Epithelial cell of prostate (primary cell): ENCODE measurements around the gene UBE2H.
"Not testable (repeated sequence)": the region's sequence is repeated elsewhere in the genome, so short reads cannot be mapped to it uniquely, and the experiment has no call there.

Source experiments
- DNase-seq: peaks from one replicate; pipeline ENCODE4 v3.0.0-alpha.2; 2011; ENCODE audit warnings: low read depth, low spot score
- H3K27ac ChIP-seq: fragments of 450-650 bp; 2 replicates; pipeline ENCODE4 v1.5.1; 2017; ENCODE audit warnings: mild to moderate bottlenecking

The UBE2H gene

GRCh38 chr7:129952653-129953560 lies at the start of gene UBE2H:
Gene UBE2H, minus strand, starts transcription at chr7:129952960. Its CDS starts 405 bp downstream, at chr7:129952555.
- peak within 1 kb of the TSS; percentile 96 for H3K27ac ChIP-seq

GRCh38 chr7:129998446-129998845 lies 45.7 kb upstream of the UBE2H start:
- no peak overlapping the region for H3K27ac ChIP-seq
- DNase-seq = no peak

More at GRCh38 chr7:129952653-129953560, at the start of gene UBE2H:
- peak; percentile 66 for DNase-seq

GRCh38 chr7:129997285-129997684 lies 44.5 kb upstream of the UBE2H start:
- no peak for DNase-seq
- H3K27ac ChIP-seq = no peak overlapping the region

GRCh38 chr7:129993275-129993674 lies 40.5 kb upstream of the UBE2H start:
- DNase-seq = no peak
- H3K27ac ChIP-seq = no peak overlapping the region

DNA sequence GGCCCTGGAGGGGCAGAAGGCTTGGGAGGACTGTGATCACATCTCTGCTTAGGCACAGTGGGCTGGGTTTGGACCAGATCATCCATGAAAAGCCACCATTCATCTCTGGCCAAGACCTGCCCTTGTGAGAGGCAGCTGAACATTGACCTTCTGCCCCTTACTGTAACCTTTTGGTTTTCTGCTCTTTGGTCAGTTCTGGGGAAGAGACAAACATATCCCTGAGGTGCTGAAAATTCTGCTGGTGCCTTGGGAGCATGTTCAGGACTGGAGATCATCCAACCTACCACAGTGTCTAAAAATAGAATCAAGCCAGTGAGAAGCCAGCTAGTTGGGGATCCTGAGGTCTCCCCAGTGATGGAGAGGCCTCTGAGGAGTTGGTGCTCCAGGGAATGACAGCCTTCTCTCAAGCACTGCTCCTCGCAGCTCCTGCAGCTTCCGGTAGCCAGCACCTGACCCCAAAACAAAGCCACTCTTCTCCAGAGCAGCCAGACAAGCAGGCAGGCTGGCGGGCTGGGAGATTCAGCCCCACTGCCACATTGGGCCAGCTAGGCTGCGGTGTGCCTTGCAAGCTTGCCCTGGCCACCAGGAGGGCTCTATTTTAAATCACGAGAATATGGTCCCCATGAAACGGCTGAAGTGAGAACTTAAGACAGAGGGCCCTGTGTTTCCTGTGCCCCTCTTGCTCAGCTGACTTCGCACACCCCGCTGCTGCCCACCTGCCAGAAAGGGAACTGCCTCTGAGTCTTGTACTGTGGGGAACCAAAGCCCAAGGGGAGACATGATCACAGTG lies 37.8 kb upstream of the UBE2H start:
- DNase-seq = no peak
- no peak overlapping the region for H3K27ac ChIP-seq

GRCh38 chr7:129989466-129989865 lies 36.7 kb upstream of the UBE2H start:
- no peak for DNase-seq
- no peak overlapping the region for H3K27ac ChIP-seq

DNA sequence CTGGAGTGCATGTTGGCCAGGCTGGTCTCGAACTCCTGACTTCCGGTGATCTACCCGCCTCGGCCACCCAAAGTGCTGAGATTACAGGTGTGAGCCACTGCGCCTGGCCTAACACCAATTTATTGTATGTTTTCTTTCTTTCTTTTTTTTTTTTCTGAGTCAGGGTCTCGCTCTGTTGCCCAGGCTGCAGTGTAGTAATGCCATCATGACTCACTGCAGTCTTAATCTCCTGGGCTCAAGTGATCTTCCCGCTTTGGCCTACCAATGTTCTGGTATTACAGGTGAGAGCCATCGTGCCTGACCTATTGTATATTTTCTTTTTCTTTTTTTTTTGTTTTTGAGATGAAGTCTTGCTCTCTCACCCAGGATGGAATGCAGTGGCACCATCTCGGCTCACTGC lies 33.8 kb upstream of the UBE2H start:
- DNase-seq = no peak

DNA sequence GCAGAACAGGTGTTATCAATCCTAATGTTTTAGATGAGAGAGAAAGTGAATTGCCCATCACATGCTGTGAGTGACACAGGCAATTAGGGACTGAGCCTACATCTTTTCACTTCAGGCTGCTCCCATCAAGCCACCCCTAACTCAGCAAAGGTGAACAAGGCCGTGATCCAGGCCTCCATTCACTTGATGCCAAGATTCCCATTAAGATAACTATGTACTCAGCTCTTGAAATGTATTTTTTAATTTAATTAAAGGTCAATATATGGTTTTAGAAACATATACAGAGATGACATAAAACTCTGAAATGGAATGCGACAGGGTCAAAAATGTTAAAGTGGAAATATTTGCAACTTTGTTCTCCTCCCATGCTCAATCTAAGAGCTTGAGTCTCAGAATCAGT lies 27.9 kb upstream of the UBE2H start:
- no peak for DNase-seq
- no peak overlapping the region for H3K27ac ChIP-seq

More for the DNA sequence above, 33.8 kb upstream of the UBE2H start:
- H3K27ac ChIP-seq = no peak overlapping the region

DNA sequence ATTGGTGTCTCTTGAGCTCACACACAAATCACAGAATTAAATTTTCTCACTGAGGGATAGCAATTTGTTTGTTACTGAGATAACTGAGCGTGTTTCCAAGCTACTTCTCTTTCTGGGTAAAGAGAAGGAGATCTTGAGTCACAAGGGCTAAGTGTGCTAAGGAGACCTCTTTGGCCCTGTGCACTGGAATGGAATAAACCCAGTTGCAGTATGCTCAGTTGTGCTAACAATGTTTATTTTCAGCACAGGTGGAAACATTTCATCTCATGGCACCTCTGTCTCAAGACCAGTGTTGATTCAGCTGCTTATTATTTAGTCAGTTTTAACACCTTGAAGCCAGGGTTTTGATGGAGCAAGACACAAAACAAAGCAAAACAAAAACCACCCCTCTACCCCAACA lies 22.5 kb upstream of the UBE2H start:
- H3K27ac ChIP-seq = no peak overlapping the region
- DNase-seq = no peak

GRCh38 chr7:129970816-129971215 lies 18.1 kb upstream of the UBE2H start:
- H3K27ac ChIP-seq = peak overlapping the region; percentile 99

GRCh38 chr7:129969881-129970446 lies 17.2 kb upstream of the UBE2H start:
- peak overlapping the region; percentile 99 for H3K27ac ChIP-seq
- DNase-seq = peak; percentile 93

More at GRCh38 chr7:129970816-129971215, 18.1 kb upstream of the UBE2H start:
- no peak for DNase-seq

DNA sequence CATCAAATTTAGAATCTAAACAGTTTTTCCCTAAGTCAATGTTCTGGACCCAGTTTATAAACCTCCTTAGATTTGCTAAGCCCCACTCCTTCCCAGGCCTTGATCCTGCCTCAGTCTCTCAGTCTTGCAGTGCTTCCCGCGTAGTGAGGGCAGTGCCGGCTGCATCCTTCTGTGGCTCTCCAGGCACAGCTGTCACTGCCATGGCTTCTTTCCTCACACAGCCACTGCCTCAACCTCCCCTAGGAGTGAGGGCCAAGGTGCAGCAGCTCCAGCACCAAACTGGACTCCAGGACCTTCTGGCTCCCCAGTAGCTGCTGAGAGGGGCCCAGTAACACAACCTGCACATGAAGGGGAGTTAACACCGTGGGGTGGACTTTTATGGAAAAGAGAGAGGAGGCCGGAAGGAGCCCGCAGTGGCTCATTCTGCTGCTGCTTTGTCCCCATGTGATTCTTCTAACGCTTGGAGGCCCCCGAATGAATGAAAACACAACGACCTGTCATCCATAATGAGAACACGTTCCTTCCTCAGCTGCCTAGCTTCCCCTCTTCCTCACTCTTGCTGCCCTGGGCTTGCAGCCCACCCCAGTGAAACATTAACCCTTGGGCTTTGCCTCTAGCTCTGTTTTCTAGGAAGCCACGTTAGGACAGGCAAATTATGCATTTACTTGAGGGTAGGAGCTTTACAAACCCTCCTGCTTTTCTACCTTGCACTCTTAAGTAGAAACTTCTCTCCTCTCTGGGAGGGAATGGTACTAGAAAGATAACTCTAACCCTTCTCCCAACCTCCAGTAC lies 16.0 kb upstream of the UBE2H start:
- peak overlapping the region; percentile 99 for H3K27ac ChIP-seq
- no peak for DNase-seq

DNA sequence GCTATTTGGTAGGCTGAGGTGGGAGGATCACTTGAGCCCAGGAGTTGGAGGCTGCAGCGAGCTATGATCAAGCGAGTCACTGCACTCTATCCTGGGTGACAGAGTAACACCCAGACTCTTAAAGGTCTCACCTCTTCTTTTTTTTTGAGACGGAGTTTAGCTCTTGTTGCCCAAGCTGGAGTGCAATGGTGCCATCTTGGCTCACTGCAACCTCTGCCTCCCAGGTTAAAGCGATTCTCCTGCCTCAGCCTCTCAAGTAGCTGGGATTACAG lies 7.4 kb upstream of the UBE2H start:
- peak overlapping the region; percentile 98 for H3K27ac ChIP-seq
- DNase-seq = not testable (repeated sequence)

DNA sequence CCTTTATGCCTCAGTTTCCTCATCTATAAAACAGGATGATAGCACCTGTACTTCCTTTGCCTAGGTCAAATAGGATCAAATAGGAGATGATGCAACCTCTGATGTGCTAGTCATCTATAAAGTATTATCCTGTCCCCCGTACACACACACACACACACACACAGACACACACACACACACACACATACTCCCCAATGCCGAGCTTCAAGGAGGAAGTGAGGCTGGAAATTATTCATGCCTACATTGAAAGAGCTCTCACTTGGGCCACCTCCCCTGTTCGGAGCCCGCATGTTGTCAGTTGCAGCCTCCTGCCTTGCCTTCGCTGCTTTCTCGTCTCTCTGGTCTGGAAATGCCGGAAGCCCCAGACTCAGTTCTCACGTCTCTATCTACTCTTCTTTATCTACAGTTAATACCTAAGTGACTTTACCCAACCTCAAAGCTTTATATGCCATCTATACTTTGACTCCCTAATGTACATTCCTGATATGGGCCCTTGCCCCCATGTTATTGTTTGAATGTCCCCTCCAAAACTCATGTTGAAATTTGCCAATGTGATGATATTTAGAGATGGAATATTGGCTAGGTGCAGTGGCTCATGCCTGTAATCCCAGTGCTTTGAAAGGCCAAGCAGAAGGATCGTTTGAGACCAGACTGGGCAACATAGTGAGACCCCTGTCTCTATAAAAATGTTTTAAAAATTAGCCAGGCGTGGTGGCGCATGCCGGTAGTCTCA lies 6.9 kb upstream of the UBE2H start:
- peak overlapping the region; percentile 98 for H3K27ac ChIP-seq
- peak; percentile 34 for DNase-seq

- H3K27ac ChIP-seq = peak overlapping the region; percentile 98
- peak; percentile 87 for DNase-seq
Measured at GRCh38 chr7:129958643-129959470, 6.1 kb upstream of the UBE2H start.

GRCh38 chr7:129955993-129956543 lies 3.3 kb upstream of the UBE2H start:
- no peak for DNase-seq
- peak overlapping the region; percentile 61 for H3K27ac ChIP-seq

GRCh38 chr7:129952086-129952652 lies 591 bp downstream of the UBE2H start:
- no peak for DNase-seq
- peak overlapping the region; percentile 96 for H3K27ac ChIP-seq
